NCI-H2107 (cell line): ENCODE measurements around the gene AMPH.

Experiments used
- DNase-seq: peaks from one replicate; lab custom pipeline; 2025; lab: John Stamatoyannopoulos, UW

Gene AMPH

GRCh38 chr7:38462819-38463218, 168.4 kb downstream of the AMPH start:
- no peak for DNase-seq

DNA sequence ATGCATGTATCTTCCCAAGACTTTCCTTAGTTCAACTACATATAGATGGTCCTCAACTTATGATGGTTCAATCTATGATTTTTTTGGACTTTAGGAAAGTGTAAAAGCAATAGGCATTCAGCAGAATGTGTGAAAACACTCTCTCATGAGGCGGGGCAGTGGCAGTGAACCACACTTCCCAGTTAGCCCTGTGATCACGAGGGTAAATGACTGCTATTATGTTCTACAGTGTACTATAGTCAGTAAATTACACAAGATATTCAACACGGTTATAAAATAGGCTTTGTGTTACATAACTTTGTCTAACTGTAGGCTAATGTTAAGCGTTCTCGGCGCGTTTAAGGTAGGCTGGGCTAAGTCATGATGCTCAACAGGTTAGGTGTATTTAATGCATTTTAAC, 169.3 kb downstream of the AMPH start:
- DNase-seq: no peak

DNA sequence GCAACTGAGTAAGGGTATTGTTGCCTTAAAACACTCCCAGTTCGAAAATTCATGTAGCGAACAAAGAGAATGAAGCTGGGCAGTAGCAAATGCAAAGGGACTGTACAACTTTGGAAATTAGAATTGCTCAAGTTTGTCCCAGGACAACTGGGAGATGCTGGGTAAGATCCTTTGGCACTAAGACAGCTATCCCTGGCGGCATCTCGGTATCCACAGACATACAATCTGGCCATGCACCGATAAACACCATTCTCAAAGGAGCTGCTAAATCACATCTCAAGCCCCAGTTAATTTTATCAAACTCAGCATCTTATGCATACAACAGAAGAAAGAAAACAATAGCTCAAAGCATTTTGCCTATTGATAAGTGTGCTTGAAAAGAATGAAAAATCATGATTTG, 177.3 kb downstream of the AMPH start:
- DNase-seq: no peak

GRCh38 chr7:38453168-38453567, 178.0 kb downstream of the AMPH start:
- DNase-seq: no peak

DNA sequence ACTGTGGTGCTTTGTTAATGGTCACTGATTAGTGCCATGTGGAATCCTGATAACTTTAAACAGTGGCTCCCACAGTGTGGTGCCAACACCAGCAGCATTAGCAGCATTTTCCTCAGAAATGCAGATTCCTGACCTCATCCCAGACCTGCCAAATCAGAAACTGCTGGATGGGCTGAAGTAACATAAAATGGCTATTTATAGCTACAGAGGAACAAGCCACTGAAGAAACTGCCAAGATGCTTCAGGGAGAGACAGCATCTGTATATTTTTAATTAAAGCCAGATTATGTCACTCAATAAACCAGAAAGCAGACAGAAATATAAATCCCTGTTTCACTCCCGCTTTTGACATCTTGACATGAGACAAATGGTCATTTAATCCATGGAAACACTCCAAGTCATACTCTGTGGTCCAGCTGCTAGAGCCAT, 178.5 kb downstream of the AMPH start:
- no peak for DNase-seq

GRCh38 chr7:38451840-38452239, 179.3 kb downstream of the AMPH start:
- DNase-seq: no peak

DNA sequence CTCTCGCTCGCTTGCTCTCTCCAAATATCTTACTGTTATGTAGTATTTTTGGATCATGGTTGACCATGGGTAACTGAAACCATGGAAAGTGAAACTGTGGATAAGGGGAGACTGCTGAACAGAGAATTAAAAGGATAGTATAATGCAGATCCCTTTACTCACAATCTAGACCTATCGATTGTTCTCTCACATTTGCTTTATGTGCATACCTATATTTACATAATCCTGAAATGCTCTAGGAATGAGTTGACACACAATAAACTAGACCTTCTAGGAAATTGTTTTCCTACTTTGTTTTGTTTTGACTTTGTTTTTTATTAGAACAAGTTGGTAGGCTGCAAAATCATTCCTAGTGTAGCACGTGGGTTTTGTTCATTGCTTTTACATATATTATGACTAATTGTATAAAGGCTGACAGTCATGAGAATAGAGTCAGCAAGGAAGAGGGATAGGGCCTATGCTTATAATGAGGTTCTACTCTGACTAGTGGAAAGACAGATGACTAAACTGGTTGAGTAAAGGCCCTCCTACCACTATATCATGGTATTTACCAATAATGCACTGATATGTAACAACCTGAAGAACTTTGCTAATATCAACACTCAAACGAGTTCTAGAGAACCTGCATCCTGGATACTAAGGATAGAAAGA, 182.5 kb downstream of the AMPH start:
- DNase-seq: no peak

DNA sequence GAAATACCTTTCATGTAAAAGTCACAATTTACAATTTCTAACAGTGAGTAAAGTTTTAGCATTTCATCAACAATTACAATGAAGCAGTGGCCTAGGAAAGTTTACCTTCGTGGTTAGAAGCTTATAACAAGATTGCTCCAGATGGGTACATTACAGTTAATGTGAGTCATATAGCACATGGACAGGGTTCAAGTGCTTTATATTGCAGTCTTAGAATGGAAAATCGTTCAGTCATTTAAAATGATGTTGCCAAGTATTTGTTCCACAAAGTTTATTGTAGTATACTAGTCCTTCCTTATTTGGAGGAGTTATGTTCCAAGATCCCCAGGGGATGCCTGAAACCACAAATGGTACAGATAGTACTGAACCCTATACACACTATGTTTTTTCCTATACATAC, 183.1 kb downstream of the AMPH start:
- DNase-seq: no peak

DNA sequence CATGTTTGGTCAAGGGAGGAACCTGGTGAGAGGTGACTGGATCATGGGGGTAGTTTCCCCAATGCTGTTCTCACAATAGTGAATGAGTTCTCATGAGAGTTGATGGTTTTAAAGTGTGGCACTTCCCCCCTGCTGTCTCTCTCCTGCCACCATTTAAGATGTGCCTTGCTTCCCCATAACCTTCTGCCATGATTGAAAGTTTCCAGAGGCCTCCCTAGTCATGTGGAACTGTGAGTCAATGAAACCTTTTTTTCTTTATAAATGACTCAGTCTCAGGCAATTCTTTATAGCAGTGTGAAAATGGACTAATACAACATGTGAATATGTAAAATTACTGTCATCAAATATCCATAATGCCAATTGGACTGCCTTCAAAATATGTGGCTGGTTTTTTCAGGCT, 192.2 kb downstream of the AMPH start:
- DNase-seq: no peak

GRCh38 chr7:38432671-38433070, 198.5 kb downstream of the AMPH start:
- no peak for DNase-seq

DNA sequence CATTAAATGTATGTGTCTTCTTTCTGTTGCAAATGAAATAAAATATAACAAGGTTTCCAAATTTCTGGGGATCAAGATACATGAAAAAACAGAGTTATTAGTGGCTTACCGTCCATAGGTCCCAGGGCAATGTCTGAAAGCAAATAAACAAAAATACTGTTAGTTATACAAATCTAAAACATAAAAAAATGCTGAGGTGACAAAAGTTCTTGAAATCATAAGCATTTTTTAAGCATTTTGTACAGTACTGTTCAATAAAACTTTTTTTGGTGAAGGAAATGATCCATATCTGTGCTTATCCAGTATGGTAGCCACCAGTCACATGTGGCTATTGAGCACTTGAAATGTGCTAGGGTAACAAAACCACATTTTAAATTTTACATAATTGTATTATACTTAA, 199.1 kb downstream of the AMPH start:
- no peak for DNase-seq

DNA sequence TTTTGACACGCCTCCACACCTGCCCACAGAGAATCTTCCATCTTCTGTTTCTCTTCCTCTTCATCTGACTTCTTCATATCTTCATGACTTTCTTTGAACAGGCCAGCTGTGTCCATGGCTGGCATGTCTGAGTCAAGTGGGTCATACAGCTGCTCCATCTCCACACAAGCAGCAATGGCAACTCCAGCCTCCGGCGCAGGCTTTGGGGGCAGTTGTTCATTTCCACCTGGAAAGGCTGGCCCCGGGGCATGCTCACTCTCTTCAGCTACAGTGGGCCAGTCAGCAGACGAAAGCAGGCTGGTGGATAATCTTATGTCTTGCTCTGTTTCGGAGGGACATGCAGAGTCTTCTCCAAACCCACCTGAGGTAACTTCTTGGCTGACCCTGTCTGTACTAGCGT, 202.1 kb downstream of the AMPH start:
- no peak for DNase-seq

GRCh38 chr7:38428041-38428440, 203.1 kb downstream of the AMPH start:
- no peak for DNase-seq

DNA sequence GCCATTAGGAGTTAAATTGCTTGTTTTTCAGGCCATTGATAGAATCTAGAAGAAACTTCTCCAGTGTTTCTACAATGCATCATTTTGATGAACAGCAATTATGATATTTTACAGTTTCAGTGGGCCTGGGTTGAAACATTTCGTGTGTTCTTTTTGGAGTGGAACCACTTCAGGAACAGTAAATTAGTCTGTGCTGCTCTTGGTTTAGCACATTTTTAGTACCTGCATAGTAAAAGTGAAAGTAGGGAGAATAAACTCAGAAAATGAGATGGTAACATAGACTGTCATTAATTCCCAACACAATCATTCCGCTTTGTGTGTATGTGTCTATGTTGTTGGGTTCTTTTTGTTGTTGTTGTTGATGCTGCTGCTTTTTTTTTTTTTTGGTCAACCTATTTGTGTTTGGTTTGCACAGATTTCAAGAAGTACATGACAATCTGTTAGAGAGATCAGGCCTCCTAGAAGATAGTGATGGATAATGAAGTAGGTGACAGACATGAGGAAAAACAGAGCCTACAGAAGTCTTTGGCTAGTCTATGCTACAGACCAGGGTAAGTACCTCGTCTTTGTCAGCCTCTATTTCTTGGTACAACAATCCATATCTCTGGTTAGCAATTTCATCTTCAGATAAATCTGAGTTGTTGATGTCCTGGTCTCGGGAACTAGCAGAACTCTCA, 203.8 kb downstream of the AMPH start:
- DNase-seq: no peak

DNA sequence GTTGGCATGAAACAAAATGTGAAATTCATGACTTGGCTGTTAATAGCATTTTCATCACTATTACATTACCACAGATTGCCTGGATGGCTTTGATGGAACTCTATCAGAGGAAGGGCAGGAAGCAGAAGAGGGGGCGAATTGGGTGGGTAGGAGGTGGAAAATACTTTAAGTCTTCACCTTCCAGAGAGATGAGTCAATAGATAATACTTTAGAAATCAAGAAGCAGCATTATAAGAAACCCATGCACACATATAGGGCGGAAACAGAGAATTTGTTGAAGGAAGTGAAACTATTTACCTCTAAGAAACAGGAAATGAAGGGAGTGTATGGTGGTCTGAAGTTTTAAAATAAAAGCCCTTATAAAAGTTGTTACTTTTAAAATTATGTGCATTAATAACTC, 205.7 kb downstream of the AMPH start:
- DNase-seq: no peak

DNA sequence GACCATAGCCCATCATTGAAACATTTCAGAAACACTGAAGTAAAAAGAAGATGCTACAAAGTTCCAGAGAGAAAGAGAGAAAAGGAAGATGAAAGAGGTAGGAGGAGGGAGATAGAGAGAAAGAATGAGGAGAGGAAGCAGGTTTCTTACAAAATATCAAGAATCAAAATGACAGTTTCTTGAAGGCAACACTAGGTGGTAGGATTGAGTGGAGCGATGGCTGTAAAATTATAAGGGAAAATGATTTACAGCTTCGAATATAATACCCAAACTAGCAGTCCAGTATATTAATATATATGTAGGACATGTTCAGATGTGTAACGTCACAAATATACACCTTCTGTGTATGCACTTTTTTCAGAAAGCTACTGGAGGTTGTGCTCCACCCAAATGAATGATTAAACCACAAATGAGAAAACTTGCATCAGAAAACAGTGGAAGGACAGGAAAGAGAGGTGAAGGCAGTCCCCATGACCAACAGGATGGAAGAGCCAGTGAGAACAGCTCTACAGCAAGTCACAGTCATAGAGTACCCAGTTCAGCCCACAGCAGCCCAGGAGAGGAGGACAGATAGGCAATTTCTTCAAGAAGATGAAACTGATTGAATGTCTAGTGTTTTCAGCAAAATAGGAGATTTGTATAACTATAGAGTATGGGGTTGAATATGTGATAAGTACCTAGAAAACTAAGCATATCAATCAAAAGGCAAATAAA, 206.3 kb downstream of the AMPH start:
- DNase-seq: no peak

- no peak for DNase-seq
These were observed 217.4 kb downstream of the AMPH start for GRCh38 chr7:38413784-38414183.

- DNase-seq: no peak
These were observed 219.8 kb downstream of the AMPH start for GRCh38 chr7:38411404-38411803.

DNA sequence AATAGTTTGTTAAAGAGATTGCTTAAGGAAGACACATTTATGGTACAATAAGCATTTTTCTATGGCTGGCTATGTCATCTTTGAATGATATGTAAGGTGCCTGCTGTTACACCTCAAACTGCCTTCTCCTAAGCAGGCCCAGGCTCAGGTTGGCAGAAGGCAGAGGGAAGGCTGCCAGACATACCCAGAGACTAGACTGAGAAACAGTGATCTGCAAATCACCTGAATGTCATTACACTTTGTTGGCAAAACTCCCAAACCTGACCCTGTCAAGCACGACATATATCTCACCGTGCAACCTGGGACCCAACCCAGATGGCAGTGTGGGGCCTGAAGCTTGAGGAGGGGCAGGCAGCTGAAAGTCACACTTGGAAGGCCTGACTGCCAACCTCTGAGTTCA, 221.1 kb downstream of the AMPH start:
- no peak for DNase-seq

DNA sequence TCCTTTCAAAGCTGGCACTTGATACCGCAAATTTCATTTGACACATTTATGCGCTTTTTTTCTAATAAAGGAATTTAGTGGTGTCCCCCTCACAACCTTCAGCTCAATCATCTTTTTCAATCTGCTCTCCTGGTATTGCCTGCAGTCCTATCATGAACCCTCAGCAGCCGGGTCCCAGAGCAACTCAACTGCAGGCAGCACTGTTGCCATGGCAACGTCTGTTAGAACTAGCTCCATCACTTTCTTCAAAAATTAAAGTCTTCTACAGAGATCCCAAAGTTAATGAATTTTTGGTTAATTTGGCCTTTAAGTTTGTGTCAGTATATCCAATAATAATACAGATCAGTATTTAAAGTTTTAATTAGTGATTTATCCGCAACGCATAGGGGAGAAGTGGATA, 221.6 kb downstream of the AMPH start:
- DNase-seq: no peak

DNA sequence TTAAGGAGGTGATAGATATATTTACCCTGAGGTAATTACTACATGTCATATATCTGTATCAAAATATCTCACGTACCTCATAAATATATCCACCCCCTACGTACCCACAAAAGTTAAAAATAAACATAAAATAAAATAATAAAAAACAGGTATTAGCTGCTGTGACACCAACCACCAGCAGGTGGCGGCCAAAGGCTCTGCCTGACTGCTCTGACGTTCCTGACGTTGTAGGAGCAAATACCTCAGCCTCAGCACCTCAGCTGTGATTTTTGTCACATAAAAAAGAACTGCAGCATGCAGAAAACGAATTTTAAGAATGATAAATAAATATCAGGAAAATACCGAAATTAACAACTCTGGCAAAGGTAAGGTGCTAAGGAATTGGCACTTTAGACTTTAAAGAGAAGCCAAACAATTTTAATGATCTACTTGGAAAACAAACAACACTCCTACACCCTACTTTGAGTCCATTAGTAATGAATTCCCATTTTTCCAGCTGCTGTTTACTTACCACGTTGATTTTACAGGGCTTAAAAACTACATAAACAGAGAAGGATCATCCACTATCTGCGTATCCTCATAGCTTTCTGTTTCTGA, 232.3 kb downstream of the AMPH start:
- peak; percentile 28 for DNase-seq

- DNase-seq: no peak
These were observed 234.3 kb downstream of the AMPH start for GRCh38 chr7:38396852-38397251.
